Stomach (tissue), 9 donors: ENCODE measurements around the gene DYRK1A. TPM values are rescaled to one million over a fixed set of nuclear protein-coding genes. Genes with fewer than 3 reads are reported as not detected.

Source experiments
- DNase-seq, 2 donors: peaks; one replicate each; pipeline versions ENCODE4 v3.0.0 to v3.0.0-alpha.2; 2013 to 2019
- H3K27ac ChIP-seq, 5 donors: fragments of 200-600 bp in 4 of 5; sonication (generic) in 4 of 5; one replicate each; pipeline ENCODE4 v1.5.1; 2013 to 2019; ENCODE audit warnings: mild to moderate bottlenecking in 1 of 5, moderate library complexity in 1 of 5
- H3K27me3 ChIP-seq, 3 donors: fragments of 200-600 bp; sonication (generic); one replicate each; pipeline ENCODE4 v1.5.1; 2017 to 2019; ENCODE audit warnings: mixed run types in 1 of 3
- H3K36me3 ChIP-seq, 4 donors: fragments of 200-600 bp; sonication (generic); 1 replicate in 3 of 4; 2 replicates in 1 of 4; pipeline ENCODE4 v1.5.1; 2016 to 2019
- H3K4me1 ChIP-seq, 4 donors: fragments of 200-600 bp; sonication (generic); one replicate each; pipeline ENCODE4 v1.5.1; 2016 to 2019
- H3K4me3 ChIP-seq, 4 donors: fragments of 200-600 bp; sonication (generic) in 3 of 4; one replicate each; pipeline ENCODE4 v1.5.1; 2016 to 2019; ENCODE audit warnings: mild to moderate bottlenecking in 1 of 4
- H3K9me3 ChIP-seq, 4 donors: fragments of 200-600 bp; sonication (generic); one replicate each; pipeline ENCODE4 v1.5.1; 2016 to 2019
- CTCF ChIP-seq, 7 experiments: fragments of 450-650 bp in 4 of 7; fragments of 200-600 bp in 3 of 7; sonication (generic) in 3 of 7; IDR thresholded peaks; one replicate each; pipeline ENCODE4 v1.5.1; 2016 to 2019; ENCODE audit warnings: antibody characterized with exemption in 7 of 7, control low read depth in 2 of 7, mild to moderate bottlenecking in 1 of 7
- EP300 ChIP-seq: sonication (generic); formaldehyde crosslinking; IDR thresholded peaks from one replicate; pipeline ENCODE4 v1.6.1; 2017; ENCODE audit warnings: antibody characterized with exemption
- POLR2A ChIP-seq, 4 donors: fragments of 450-650 bp; IDR thresholded peaks; one replicate each; pipeline ENCODE4 v1.6.1; 2016; ENCODE audit warnings: antibody characterized with exemption in 4 of 4, control low read depth in 2 of 4, mild to moderate bottlenecking in 1 of 4, moderate library complexity in 1 of 4
- POLR2AphosphoS5 ChIP-seq, 3 donors: sonication (generic); formaldehyde crosslinking; IDR thresholded peaks; one replicate each; pipeline ENCODE4 v1.6.1; 2016; ENCODE audit warnings: antibody characterized with exemption in 3 of 3
- WGBS, 5 donors: extraction: QIAGEN DNeasy Blood & Tissue Kit in 3 of 5; methylation state at CpG; one replicate each; pipeline versions ENCODE4 v1.1.5 to v1.1.7; 2013 to 2018; 5-methylcytosine and 5-hydroxymethylcytosine counted together
- intact Hi-C: fragments of 100-400 bp; cut with DNase I; formaldehyde crosslinking; loops from one replicate; pipeline ENCODE4 v1.15.1; 2023; ENCODE audit warnings: low total_unique reads
- polyA plus RNA-seq, 3 donors: library from polyadenylated mRNA; stranded (reverse); fragments of 200-250 nt; gene quantifications; one replicate each; pipeline ENCODE4 v1.2.3, GENCODE V29; 2013
- total RNA-seq, 5 donors: library from RNA; depleted of rRNA; stranded (reverse); fragments of >200 nt; gene quantifications; one replicate each; pipeline versions ENCODE4 v1.1.0 to v1.2.3, GENCODE V29; 2014 to 2016
- donor health status: healthy with polysubstance abuse.
- donor health status: Bipolar disorder and iron deficiency.
- donor health status: healthy.

The DYRK1A gene
- total and polyA plus RNA-seq, 8 donors = 10.1 to 124 (median 67.0) TPM

GRCh38 chr21:37416914-37417313 lies 50.3 kb downstream of the DYRK1A start:
- Histone ChIP-seq H3K27me3 (no peaks in the 10 kb centered on the region), H3K36me3 (peaks cover 0 to 6% (median 3%) of the 10 kb centered on the region in 4 donors), H3K9me3 (no peaks in the 10 kb centered on the region), H3K27ac (no peak overlapping the region), H3K4me1 (peaks cover 17 to 97% (median 55%) of the 10 kb centered on the region in 4 donors), H3K4me3 (no peak overlapping the region)
- no peak for TF ChIP-seq POLR2A (IDR thresholded peaks at IDR 0.05)
- no peak for TF ChIP-seq EP300
- TF ChIP-seq POLR2AphosphoS5 (IDR thresholded peaks at IDR 0.05) = no peak
- no peak for TF ChIP-seq CTCF (IDR thresholded peaks at IDR 0.05)
- intact Hi-C loops = no loop called here
- WGBS, 5 donors = 95 to 100% (median 98%) methylated on average over 2 of the region's 2 CpGs
- DNase-seq = no peak

- Histone ChIP-seq H3K36me3 (peaks cover 0 to 17% (median 9%) of the 10 kb centered on the region in 4 donors), H3K27ac (peak overlapping the region in 1 of 5 donors; percentile 17)
These were observed 52.8 kb downstream of the DYRK1A start for GRCh38 chr21:37419228-37419906.

GRCh38 chr21:37421306-37421705 lies 54.7 kb downstream of the DYRK1A start:
- DNase-seq = no peak
- H3K4me1 ChIP-seq = peaks cover 11 to 89% (median 45%) of the 10 kb centered on the region in 4 donors
- WGBS, 5 donors = 93 to 96% (median 95%) methylated on average over 8 of the region's 8 CpGs
- H3K36me3 ChIP-seq = peaks cover 0 to 18% (median 11%) of the 10 kb centered on the region in 4 donors
- no peak overlapping the region for H3K4me3 ChIP-seq
- H3K27ac ChIP-seq = no peak overlapping the region
- intact Hi-C loops = no loop called here
- TF ChIP-seq POLR2A (IDR thresholded peaks at IDR 0.05) = no peak
- no peak for TF ChIP-seq POLR2AphosphoS5 (IDR thresholded peaks at IDR 0.05)
- TF ChIP-seq CTCF (IDR thresholded peaks at IDR 0.05) = no peak
- no peak for TF ChIP-seq EP300
- no peaks in the 10 kb centered on the region for H3K9me3 ChIP-seq
- no peaks in the 10 kb centered on the region for H3K27me3 ChIP-seq

More at GRCh38 chr21:37419228-37419906, 52.8 kb downstream of the DYRK1A start:
- H3K9me3 ChIP-seq = no peaks in the 10 kb centered on the region
- H3K27me3 ChIP-seq = no peaks in the 10 kb centered on the region
- no peak overlapping the region for H3K4me3 ChIP-seq
- no peak for DNase-seq
- intact Hi-C loops = no loop called here
- TF ChIP-seq POLR2AphosphoS5 (IDR thresholded peaks at IDR 0.05) = no peak
- TF ChIP-seq CTCF (IDR thresholded peaks at IDR 0.05) = no peak
- TF ChIP-seq EP300 = no peak
- TF ChIP-seq POLR2A (IDR thresholded peaks at IDR 0.05) = no peak
- WGBS, 5 donors = 88 to 95% (median 92%) methylated on average over 3 of the region's 3 CpGs
- peaks cover 12 to 90% (median 46%) of the 10 kb centered on the region in 4 donors for H3K4me1 ChIP-seq

- H3K9me3 ChIP-seq = no peaks in the 10 kb centered on the region
- TF ChIP-seq EP300 (no peak), POLR2A (IDR thresholded peaks at IDR 0.05) (no peak), CTCF (IDR thresholded peaks at IDR 0.05) (no peak), POLR2AphosphoS5 (IDR thresholded peaks at IDR 0.05) (no peak)
- WGBS, 5 donors = 93 to 98% (median 95%) methylated on average over 1 of the region's 1 CpG
- H3K36me3 ChIP-seq = peaks cover 0 to 18% (median 11%) of the 10 kb centered on the region in 4 donors
- H3K27me3 ChIP-seq = no peaks in the 10 kb centered on the region
- no peak for DNase-seq
- intact Hi-C loops = no loop called here
- peaks cover 11 to 84% (median 44%) of the 10 kb centered on the region in 4 donors for H3K4me1 ChIP-seq
- no peak overlapping the region for H3K27ac ChIP-seq
- no peak overlapping the region for H3K4me3 ChIP-seq
These were observed 55.8 kb downstream of the DYRK1A start for GRCh38 chr21:37422382-37422781.
